ENCODE results near the gene CBX2. TPM values are rescaled to one million over a fixed set of nuclear protein-coding genes. Genes with fewer than 3 reads are reported as not detected.
"Not testable (repeated sequence)": the region's sequence is repeated elsewhere in the genome, so short reads cannot be mapped to it uniquely, and the experiment has no call there.

Gene CBX2
- total and polyA plus RNA-seq, 4 donors: 4.1 to 14.2 (median 11.5) TPM

- H3K4me3 ChIP-seq (ENCODE audit: low read depth, low read length): no peak overlapping the region
- H3K36me3 ChIP-seq (ENCODE audit: control insufficient read depth, insufficient read depth, low read length): no peaks in the 10 kb centered on the region
- WGBS (ENCODE audit: insufficient coverage): no CpG with 5 or more reads among the region's 3 CpGs
- H3K4me1 ChIP-seq (ENCODE audit: control insufficient read depth, insufficient read depth, low read length): peaks cover 5% of the 10 kb centered on the region
- no peak overlapping the region for H3K27ac ChIP-seq (ENCODE audit: low read depth, low read length)
- DNase-seq (ENCODE audit: low read depth in 4 of 6, low spot score in 6 of 6): no peak
- H3K9me3 ChIP-seq (ENCODE audit: control insufficient read depth, insufficient read depth, low read length): no peaks in the 10 kb centered on the region
- no peaks in the 10 kb centered on the region for H3K27me3 ChIP-seq (ENCODE audit: control insufficient read depth, insufficient read depth, low read length)
These were observed 12.2 kb upstream of the CBX2 start for GRCh38 chr17:79765708-79766107.

GRCh38 chr17:79769570-79770506 lies 8.1 kb upstream of the CBX2 start:
- Histone ChIP-seq H3K9me3 (ENCODE audit: control insufficient read depth, insufficient read depth, low read length) (no peaks in the 10 kb centered on the region), H3K4me3 (ENCODE audit: low read depth, low read length) (no peak overlapping the region), H3K4me1 (ENCODE audit: control insufficient read depth, insufficient read depth, low read length) (no peaks in the 10 kb centered on the region), H3K27ac (ENCODE audit: low read depth, low read length) (no peak overlapping the region), H3K27me3 (ENCODE audit: control insufficient read depth, insufficient read depth, low read length) (peaks cover 6% of the 10 kb centered on the region), H3K36me3 (ENCODE audit: control insufficient read depth, insufficient read depth, low read length) (no peaks in the 10 kb centered on the region)
- WGBS (ENCODE audit: insufficient coverage): 89% methylated on average over 25 of the region's 28 CpGs
- no peak for DNase-seq (ENCODE audit: low read depth in 4 of 6, low spot score in 6 of 6)

GRCh38 chr17:79771276-79771675 lies 6.7 kb upstream of the CBX2 start:
- H3K9me3 ChIP-seq (ENCODE audit: control insufficient read depth, insufficient read depth, low read length): no peaks in the 10 kb centered on the region
- 100% methylated on average over 4 of the region's 6 CpGs for WGBS (ENCODE audit: insufficient coverage)
- H3K36me3 ChIP-seq (ENCODE audit: control insufficient read depth, insufficient read depth, low read length): no peaks in the 10 kb centered on the region
- no peak overlapping the region for H3K27ac ChIP-seq (ENCODE audit: low read depth, low read length)
- DNase-seq (ENCODE audit: low read depth in 4 of 6, low spot score in 6 of 6): no peak
- no peaks in the 10 kb centered on the region for H3K4me1 ChIP-seq (ENCODE audit: control insufficient read depth, insufficient read depth, low read length)
- no peak overlapping the region for H3K4me3 ChIP-seq (ENCODE audit: low read depth, low read length)
- H3K27me3 ChIP-seq (ENCODE audit: control insufficient read depth, insufficient read depth, low read length): peaks cover 9% of the 10 kb centered on the region

GRCh38 chr17:79772726-79773125 lies 5.2 kb upstream of the CBX2 start:
- peaks cover 11% of the 10 kb centered on the region for H3K27me3 ChIP-seq (ENCODE audit: control insufficient read depth, insufficient read depth, low read length)
- not testable (repeated sequence) for DNase-seq (ENCODE audit: low read depth in 4 of 6, low spot score in 6 of 6)

GRCh38 chr17:79774561-79774975 lies 3.4 kb upstream of the CBX2 start:
- Histone ChIP-seq H3K9me3 (ENCODE audit: control insufficient read depth, insufficient read depth, low read length) (no peaks in the 10 kb centered on the region), H3K4me3 (ENCODE audit: low read depth, low read length) (no peak overlapping the region), H3K36me3 (ENCODE audit: control insufficient read depth, insufficient read depth, low read length) (peaks cover 5% of the 10 kb centered on the region), H3K27ac (ENCODE audit: low read depth, low read length) (no peak overlapping the region), H3K4me1 (ENCODE audit: control insufficient read depth, insufficient read depth, low read length) (peaks cover 18% of the 10 kb centered on the region), H3K27me3 (ENCODE audit: control insufficient read depth, insufficient read depth, low read length) (peaks cover 11% of the 10 kb centered on the region)
- no peak for DNase-seq (ENCODE audit: low read depth in 4 of 6, low spot score in 6 of 6)
- 71% methylated on average over 5 of the region's 8 CpGs for WGBS (ENCODE audit: insufficient coverage)

More at GRCh38 chr17:79772726-79773125, 5.2 kb upstream of the CBX2 start:
- 87% methylated on average over 4 of the region's 9 CpGs for WGBS (ENCODE audit: insufficient coverage)
- H3K9me3 ChIP-seq (ENCODE audit: control insufficient read depth, insufficient read depth, low read length); H3K27ac ChIP-seq (ENCODE audit: low read depth, low read length); H3K4me3 ChIP-seq (ENCODE audit: low read depth, low read length); H3K4me1 ChIP-seq (ENCODE audit: control insufficient read depth, insufficient read depth, low read length); H3K36me3 ChIP-seq (ENCODE audit: control insufficient read depth, insufficient read depth, low read length): not testable (repeated sequence)

GRCh38 chr17:79775632-79776031 lies 2.3 kb upstream of the CBX2 start:
- H3K9me3 ChIP-seq (ENCODE audit: control insufficient read depth, insufficient read depth, low read length): no peaks in the 10 kb centered on the region
- DNase-seq (ENCODE audit: low read depth in 4 of 6, low spot score in 6 of 6): no peak
- H3K27me3 ChIP-seq (ENCODE audit: control insufficient read depth, insufficient read depth, low read length): peaks cover 11% of the 10 kb centered on the region
- H3K4me3 ChIP-seq (ENCODE audit: low read depth, low read length): no peak overlapping the region
- peaks cover 18% of the 10 kb centered on the region for H3K4me1 ChIP-seq (ENCODE audit: control insufficient read depth, insufficient read depth, low read length)
- WGBS (ENCODE audit: insufficient coverage): no CpG with 5 or more reads among the region's 6 CpGs
- H3K27ac ChIP-seq (ENCODE audit: low read depth, low read length): no peak overlapping the region
- peaks cover 5% of the 10 kb centered on the region for H3K36me3 ChIP-seq (ENCODE audit: control insufficient read depth, insufficient read depth, low read length)

GRCh38 chr17:79776376-79777119 lies 1.4 kb upstream of the CBX2 start:
- H3K27me3 ChIP-seq (ENCODE audit: control insufficient read depth, insufficient read depth, low read length): peaks cover 8% of the 10 kb centered on the region
- WGBS (ENCODE audit: insufficient coverage): 39% methylated on average over 8 of the region's 11 CpGs
- H3K27ac ChIP-seq (ENCODE audit: low read depth, low read length): peak overlapping the region; percentile 81

GRCh38 chr17:79777120-79777893 lies 641 bp upstream of the CBX2 start:
- peak in 2 of 6 donors; percentile 63 to 87 for DNase-seq (ENCODE audit: low read depth in 4 of 6, low spot score in 6 of 6)
- peaks cover 24% of the 10 kb centered on the region for H3K4me1 ChIP-seq (ENCODE audit: control insufficient read depth, insufficient read depth, low read length)
- H3K36me3 ChIP-seq (ENCODE audit: control insufficient read depth, insufficient read depth, low read length): peaks cover 20% of the 10 kb centered on the region
- H3K4me3 ChIP-seq (ENCODE audit: low read depth, low read length): peak overlapping the region; percentile 49
- 2% methylated on average over 44 of the region's 51 CpGs for WGBS (ENCODE audit: insufficient coverage)
- peak overlapping the region; percentile 81 for H3K27ac ChIP-seq (ENCODE audit: low read depth, low read length)
- peaks cover 8% of the 10 kb centered on the region for H3K27me3 ChIP-seq (ENCODE audit: control insufficient read depth, insufficient read depth, low read length)
- no peaks in the 10 kb centered on the region for H3K9me3 ChIP-seq (ENCODE audit: control insufficient read depth, insufficient read depth, low read length)

More at GRCh38 chr17:79776376-79777119, 1.4 kb upstream of the CBX2 start:
- Histone ChIP-seq H3K36me3 (ENCODE audit: control insufficient read depth, insufficient read depth, low read length) (peaks cover 13% of the 10 kb centered on the region), H3K4me1 (ENCODE audit: control insufficient read depth, insufficient read depth, low read length) (peaks cover 21% of the 10 kb centered on the region), H3K9me3 (ENCODE audit: control insufficient read depth, insufficient read depth, low read length) (no peaks in the 10 kb centered on the region), H3K4me3 (ENCODE audit: low read depth, low read length) (peak overlapping the region; percentile 49)
- peak in 2 of 6 donors; percentile 35 to 41 for DNase-seq (ENCODE audit: low read depth in 4 of 6, low spot score in 6 of 6)

- no peak overlapping the region for H3K27ac ChIP-seq (ENCODE audit: low read depth, low read length)
- H3K4me3 ChIP-seq (ENCODE audit: low read depth, low read length): peak overlapping the region; percentile 57
- H3K9me3 ChIP-seq (ENCODE audit: control insufficient read depth, insufficient read depth, low read length): no peaks in the 10 kb centered on the region
- peak in 2 of 6 donors; percentile 74 to 77 for DNase-seq (ENCODE audit: low read depth in 4 of 6, low spot score in 6 of 6)
- H3K27me3 ChIP-seq (ENCODE audit: control insufficient read depth, insufficient read depth, low read length): peaks cover 8% of the 10 kb centered on the region
- H3K36me3 ChIP-seq (ENCODE audit: control insufficient read depth, insufficient read depth, low read length): peaks cover 24% of the 10 kb centered on the region
- WGBS (ENCODE audit: insufficient coverage): under 1% methylated on average over 38 of the region's 49 CpGs
- peaks cover 24% of the 10 kb centered on the region for H3K4me1 ChIP-seq (ENCODE audit: control insufficient read depth, insufficient read depth, low read length)
These were observed 646 bp downstream of the CBX2 start for GRCh38 chr17:79778504-79779083.
